K562 (cell line): Measurements from ENCODE around the gene MOSPD3.

Experiments
- CTCF ChIP-seq, 3 experiments: IDR thresholded peaks in 2 of 3; conservative IDR thresholded peaks in 1 of 3; 2 replicates each; pipeline ENCODE4 v1.5.1; 2011 to 2012; ENCODE audit warnings: low read length in 3 of 3, mild to moderate bottlenecking in 3 of 3, control low read depth in 2 of 3, improper control_type of control experiment in 1 of 3, inconsistent platforms in 1 of 3, low read depth in 1 of 3, mixed read lengths in 1 of 3, moderate library complexity in 1 of 3; ENCODE audit not compliant: insufficient read depth in 2 of 3
- FOSL1 ChIP-seq: fragments of 200-800 bp; sonication (Bioruptor generic); conservative IDR thresholded peaks from 2 replicates; pipeline ENCODE4 v1.6.1; 2016; ENCODE audit warnings: missing genetic modification characterization, missing compliant biosample characterization
- MAFF ChIP-seq: IDR thresholded peaks from 2 replicates; pipeline ENCODE4 v1.6.1; 2012; ENCODE audit warnings: low read length, improper control_type of control experiment
- NFIC ChIP-seq: fragments of 450-650 bp; IDR thresholded peaks from 2 replicates; pipeline ENCODE4 v1.6.1; 2017; ENCODE audit warnings: mild to moderate bottlenecking, inconsistent platforms
- SOX6 ChIP-seq: fragments of 450-650 bp; IDR thresholded peaks from 2 replicates; pipeline ENCODE4 v1.6.1; 2014; ENCODE audit warnings: mild to moderate bottlenecking

DNA sequence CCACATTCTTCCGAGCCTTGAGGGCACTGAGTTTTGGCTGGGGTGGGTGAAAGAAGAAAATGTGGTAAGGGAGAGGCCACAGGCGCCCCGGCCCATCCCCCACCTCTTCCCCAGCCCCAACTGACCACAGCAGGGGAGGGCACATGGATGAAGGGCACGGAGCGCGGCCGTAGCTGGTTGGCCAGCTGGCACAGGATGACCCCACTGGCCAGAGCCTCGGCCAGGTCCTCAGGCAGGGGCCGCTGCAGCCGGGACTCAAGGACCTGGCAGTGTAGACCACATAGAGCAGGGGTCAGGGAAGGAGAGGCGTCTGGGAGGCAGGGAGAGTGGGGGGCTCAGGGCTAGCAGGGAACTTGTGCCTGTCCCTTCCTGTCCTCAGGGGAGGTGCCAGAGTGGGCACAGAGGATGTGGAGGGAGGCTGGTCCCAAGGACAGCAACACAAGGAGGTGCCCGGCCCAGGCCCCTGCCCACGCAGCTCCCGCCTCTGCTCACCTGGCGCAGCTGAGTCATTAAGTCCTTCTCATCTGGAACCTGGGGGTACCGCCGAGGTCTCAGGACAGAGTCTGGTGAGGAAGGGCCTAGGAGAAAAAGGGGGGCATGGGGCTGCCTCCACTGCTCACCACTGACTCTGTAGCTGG is 36.5 kb upstream of the MOSPD3 start:
- TF ChIP-seq SOX6 (no peak), NFIC (no peak), CTCF (IDR thresholded peaks at IDR 0.05 in 2 of 3, conservative IDR thresholded peaks at IDR 0.05 in 1 of 3; ENCODE audit: insufficient read depth in 2 of 3, low read depth in 1 of 3, low read length in 3 of 3) (no peak), FOSL1 (tag) (no peak), MAFF (no peak)
